HG03354 (cell line): Measurements from ENCODE around the gene MVD.

Source experiments
- ATAC-seq: cut with Tn5 transposase; IDR thresholded peaks from one replicate; pipeline ENCODE4 v1.9.1; 2021; ENCODE audit warnings: mild to moderate bottlenecking; ENCODE audit not compliant: unreplicated experiment, poor library complexity, severe bottlenecking

Gene MVD

DNA sequence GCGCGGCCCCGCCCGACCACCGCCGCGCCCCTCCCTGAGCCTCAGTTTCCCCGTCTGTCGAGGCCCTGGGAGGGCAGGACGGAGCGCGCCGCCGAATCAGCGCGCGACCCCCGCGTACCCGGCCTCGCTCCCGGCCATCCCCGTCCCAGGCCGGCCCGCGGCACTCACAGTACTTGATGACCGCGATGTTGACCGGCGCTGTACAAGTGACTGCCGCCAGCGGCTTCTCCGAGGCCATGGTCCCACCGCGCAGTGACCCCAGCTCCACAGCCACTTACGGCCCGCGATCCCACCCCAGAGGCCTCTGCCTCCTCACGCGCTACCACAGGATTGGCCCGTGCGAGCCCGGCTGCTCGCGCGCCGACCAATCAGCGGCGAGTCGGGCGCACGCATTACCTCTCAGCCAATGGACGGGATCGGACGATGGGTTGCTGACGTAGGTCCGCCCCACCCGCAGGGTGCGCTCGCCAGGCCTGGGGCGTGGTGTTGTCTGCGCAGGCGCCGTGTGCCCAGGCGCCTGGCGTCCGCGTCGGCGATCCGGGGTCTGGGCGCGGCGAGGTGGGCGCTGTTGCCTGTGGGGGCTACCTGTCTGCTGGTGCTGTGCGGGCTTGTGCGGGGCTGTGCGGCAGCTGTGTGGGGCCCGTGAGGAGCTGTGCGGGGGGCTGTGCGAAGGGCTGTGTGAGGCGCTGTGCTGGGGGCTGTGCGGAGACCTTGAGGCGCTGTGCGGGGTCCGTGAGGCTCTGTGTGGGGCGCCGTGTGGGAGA, at the start of gene MVD:
MVD (minus strand) TSS at position 249 of the 764 bp plus-strand sequence; CDS start at position 238, 11 bp downstream.
- ATAC-seq = peak; percentile 94

GRCh38 chr16:88712362-88712979, 49.6 kb upstream of the MVD start:
- ATAC-seq = no peak

DNA sequence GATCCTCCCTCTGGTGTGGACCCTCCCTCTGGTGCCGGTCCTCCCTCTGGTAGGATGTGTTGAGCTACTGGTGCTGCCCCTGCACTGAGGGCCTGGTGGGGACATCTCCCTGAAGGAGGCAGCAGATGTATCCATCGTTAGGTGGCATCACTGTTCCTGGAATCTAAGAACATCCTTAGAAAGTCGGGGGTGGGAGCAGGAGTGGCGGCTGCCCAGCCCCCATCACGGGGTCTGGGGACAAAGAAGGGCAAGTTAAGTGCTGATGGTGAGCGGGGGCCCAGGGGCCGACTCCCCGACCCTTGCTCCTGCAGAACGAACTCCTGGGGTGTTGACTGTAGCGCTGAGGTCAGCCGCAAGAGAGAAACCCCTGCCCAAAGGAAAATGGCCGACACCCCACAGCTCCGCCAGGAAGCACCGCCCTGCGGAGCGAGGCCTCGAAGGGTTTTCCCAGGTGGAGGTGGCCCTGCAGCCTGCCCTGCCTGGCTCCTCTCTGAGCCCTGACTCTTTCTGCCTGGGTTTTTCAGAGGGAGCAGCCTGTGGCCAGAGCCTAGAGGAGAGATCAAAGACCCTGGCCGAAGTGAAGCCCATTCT, 49.0 kb upstream of the MVD start:
- no peak for ATAC-seq

GRCh38 chr16:88710556-88710955, 47.7 kb upstream of the MVD start:
- no peak for ATAC-seq

DNA sequence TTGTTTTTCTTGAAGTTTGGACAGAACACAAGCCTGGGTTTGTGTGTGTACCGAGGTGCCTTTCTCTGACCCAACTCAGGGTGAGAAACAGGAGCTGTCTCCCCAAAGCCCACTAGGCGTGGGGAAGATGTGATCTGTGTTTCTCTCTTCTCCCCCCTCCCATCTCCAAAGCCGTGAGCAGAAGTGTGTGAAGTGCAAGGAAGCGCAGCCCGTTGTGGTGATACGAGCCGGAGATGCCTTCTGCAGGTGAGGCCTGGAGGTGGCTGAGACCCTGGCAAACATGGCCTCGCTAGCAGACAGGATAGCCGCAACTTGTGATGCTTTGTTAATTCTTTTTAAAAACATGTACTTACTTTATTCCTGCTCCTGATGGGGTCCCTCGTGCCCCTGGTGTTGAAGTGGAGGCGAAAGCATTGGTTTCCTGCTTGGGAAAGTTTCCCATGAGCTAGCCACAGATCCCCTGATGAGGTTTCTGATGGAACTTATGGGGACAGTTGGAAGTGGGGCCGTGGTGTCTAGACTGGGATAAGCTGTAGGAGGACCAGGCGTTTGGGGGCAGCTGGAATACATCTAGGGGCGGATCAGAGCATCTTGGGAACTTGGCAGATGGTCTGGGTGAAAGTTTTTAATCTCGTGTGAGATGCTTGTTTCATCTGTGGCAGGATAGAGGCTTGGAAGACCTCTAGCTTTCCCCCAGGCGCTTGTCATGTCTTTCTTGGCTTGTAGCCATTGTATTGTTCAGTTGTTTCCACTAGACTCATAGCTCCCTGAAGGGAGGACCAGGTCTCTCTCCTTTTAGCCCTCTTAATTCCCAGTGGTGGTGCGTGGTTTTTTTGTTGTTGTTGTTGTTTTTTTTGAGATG, 44.3 kb upstream of the MVD start:
- no peak for ATAC-seq

- peak; percentile 68 for ATAC-seq
Observed at GRCh38 chr16:88706229-88706964, 43.5 kb upstream of the MVD start, which contains the start of the genes CTU2 and RNF166. Gene CTU2, plus strand, starts transcription at chr16:88706503. Its CDS starts 28 bp downstream, at chr16:88706531. Gene RNF166, minus strand, starts transcription at chr16:88706408. Its CDS starts 83 bp downstream, at chr16:88706325.

DNA sequence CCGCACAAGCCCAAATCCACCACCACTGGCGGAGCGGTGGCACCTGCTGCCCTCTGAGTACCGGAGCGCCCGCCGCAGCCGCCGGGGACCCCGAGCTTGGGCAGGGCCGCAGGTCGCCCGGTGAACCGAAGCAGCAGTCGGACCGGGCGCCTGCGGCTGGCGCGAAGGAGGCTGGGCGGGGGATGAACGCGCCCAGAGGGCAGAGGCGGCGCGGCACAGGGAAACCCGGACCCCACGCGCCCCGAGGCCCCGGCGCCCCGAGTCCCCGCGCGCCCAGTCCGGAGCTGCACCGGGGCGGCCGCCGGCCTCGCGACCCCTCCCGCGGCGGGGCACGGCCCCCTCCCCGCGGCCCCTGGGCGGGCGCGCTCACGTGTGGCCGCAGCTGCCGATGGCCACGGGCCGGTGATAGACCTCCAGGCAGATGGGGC, 42.9 kb upstream of the MVD start:
- peak; percentile 23 for ATAC-seq

- ATAC-seq = no peak
Observed at GRCh38 chr16:88705076-88705684, 42.3 kb upstream of the MVD start.

GRCh38 chr16:88703486-88704309, 40.8 kb upstream of the MVD start:
- ATAC-seq = no peak

DNA sequence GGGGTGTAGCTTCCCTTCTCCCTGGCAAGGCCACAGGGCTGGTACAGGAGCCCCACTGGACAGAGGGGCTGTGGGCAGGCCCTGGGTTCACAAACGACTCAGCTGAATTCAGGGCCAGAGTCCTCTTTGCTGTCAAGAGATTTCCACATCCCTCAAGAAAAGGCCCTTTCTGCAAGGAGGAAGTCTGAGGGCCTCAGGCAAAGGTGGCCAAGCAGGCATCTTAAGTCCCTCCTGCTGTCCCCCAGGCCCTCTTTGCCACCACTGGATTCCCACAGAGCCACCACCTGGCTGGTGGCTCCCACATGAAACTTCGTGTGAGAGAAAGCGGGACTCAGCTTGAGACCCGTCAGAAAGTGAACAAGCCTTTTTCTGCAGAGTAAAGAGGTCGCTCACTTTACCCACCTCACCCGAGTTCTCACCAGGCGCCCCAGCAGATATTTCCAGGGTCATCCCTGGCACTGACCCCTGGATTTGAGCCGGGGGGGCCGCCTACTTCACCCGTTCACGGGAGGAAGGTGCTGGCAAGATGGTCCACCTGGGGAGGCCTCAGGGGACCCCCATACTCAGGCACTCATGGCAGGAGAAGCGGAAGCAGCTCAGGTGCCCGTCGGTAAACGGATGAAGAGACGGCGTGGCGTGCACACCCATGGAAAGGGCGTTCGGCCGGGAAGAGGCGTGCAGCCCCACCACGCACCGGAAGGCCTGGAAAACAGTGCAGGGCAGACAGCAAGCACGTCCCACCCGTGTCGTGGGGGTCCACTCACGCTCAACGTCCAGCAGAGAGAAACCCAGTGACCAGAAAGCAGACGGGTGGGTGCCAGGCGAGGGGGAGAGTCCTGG, 39.7 kb upstream of the MVD start:
- no peak for ATAC-seq

DNA sequence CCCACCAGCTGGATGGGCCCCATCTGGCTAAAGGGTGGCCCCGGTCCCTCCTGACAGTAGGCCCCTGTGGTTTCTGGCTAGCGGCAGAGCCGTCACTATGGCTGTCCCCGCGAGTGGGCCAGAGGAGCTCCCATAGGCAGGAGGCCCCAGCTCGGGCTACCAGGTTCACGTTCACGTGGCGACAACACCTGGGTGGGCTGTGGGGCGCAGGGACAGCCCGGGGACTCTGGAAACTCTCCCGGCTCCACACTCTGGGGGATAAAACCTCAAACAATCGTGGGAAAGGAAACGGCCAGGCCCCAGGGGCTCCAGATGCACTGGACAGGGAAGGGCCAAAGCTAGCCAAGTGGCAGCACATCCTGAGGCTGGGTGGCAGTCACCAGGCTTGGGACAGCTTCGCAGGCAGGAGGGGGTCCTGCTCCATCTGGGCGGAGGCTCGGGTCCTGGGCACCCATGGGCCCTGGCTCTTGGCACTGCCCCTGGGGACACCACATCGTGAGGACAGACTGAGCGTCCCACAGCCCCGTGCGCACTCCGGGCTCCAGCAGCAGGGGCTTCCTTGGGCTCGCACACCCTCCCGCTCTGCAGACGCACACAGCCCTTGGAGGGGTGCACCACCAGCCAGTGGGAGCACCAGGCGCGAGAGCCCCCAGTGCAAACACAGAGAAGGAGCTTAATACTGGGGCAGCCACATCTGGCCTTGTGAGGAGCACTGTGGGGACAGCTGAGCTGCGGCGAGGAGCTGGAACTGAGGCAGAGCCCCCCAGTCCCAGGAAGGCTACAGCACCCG, 38.9 kb upstream of the MVD start:
- no peak for ATAC-seq

GRCh38 chr16:88700636-88701482, 38.0 kb upstream of the MVD start:
- peak; percentile 68 for ATAC-seq

DNA sequence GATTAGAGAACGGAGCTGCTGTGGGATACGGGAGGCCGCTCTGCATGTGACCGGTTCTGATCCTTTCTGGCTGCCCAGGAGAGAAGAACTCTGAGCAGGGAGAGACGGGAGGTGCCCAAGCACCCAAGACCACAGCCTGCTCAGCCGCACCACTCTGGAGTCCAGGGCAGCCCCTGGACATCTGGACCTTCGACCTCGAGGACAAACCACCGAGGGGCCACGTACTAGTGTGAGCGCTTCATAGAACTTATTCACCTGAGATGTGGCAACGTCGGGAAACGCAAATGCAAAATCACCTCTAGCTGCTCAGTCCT, 37.4 kb upstream of the MVD start:
- ATAC-seq = no peak

GRCh38 chr16:88699180-88699579, 36.3 kb upstream of the MVD start:
- ATAC-seq = no peak

- no peak for ATAC-seq
Observed at GRCh38 chr16:88698646-88699045, 35.8 kb upstream of the MVD start.
